AG09309 (cell line): ENCODE data around the gene CIT.
"Not testable (repeated sequence)": the region's sequence is repeated elsewhere in the genome, so short reads cannot be mapped to it uniquely, and the experiment has no call there.

Experiments
- DNase-seq: peaks from one replicate; pipeline ENCODE4 v3.0.0-alpha.2; 2010; ENCODE audit warnings: low read depth
- H3K4me3 ChIP-seq: 2 replicates; pipeline ENCODE4 v1.5.1; 2011; ENCODE audit warnings: mild to moderate bottlenecking, low read depth, low read length, moderate library complexity; ENCODE audit not compliant: control insufficient read depth
- CTCF ChIP-seq: IDR thresholded peaks from 2 replicates; pipeline ENCODE4 v1.5.1; 2011; ENCODE audit warnings: mild to moderate bottlenecking, low read depth, low read length, inconsistent platforms; ENCODE audit not compliant: insufficient read depth, control insufficient read depth; ENCODE audit errors: missing control alignments

Gene CIT

DNA sequence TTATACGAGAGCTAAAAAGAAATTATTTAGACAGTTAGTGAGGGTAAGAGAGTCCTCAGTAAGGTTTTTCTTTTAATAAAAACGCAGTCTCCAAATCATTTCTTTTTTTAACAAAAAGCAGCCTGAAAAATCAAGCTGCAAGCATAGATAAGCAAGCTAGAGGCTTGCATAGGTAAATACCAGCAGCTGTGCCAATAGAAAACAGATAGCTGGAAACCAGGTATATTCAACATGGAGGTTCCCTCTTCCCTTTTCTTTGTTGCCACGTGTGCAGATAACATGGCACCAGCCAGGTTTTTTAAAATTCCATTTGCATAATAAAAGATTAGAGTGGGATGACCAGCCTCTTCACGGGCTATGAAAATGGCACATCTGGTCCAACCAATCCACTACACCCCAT is 215.2 kb downstream of the CIT start:
- no peak for TF ChIP-seq CTCF
- H3K4me3 ChIP-seq: no peak overlapping the region
- DNase-seq: no peak

- TF ChIP-seq CTCF: no peak
- DNase-seq: no peak
- H3K4me3 ChIP-seq: no peak overlapping the region
Measured at GRCh38 chr12:119660076-119660475, 217.0 kb downstream of the CIT start.

DNA sequence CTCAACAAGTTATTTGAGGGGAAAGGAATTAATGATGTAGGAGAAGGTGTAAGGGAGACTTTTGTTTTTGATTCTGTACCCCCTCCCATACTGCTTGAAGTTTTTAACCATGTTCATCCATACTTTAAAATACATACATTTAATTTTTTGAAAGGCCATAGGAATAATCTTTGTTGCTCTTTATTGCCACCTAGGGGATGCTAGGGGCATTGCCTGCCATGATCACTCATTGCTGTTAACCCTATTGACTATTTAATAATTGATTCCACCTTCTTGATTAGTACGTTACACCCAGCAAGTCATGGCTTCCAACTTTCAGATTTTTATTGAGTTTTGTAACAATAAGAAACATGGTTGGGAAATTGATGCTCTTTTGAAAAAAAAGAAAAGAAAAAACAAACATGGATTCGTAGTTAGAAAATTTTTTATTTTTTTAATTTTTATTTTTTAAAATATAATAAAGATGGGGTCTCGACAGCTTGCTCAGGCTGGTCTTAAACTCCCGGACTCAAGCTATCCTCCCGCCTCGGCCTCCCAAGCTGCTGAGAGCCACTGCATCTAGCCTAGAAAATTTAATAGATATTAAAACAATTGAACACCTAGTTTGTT is 217.7 kb downstream of the CIT start:
- peak; percentile 83 for TF ChIP-seq CTCF

DNA sequence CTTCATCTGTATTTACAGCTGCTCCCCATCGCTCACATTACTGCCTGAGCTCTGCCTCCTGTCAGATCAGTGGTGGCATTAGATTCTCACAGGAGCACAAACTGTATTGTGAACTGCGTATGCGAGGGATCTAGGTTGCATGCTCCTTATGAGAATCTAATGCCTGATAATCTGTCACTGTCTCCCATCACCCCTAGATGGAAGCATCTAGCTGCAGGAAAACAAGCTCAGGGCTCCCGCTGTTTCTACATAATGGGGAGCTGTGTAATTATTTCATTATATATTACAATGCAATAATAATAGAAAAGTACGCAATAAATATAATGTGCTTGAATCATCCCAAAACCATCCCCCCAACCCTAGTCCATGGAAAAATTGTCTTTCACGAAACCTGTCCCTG is 219.0 kb downstream of the CIT start:
- not testable (repeated sequence) for DNase-seq, H3K4me3 ChIP-seq
- peak; percentile 21 for TF ChIP-seq CTCF

More for the DNA sequence above, 217.7 kb downstream of the CIT start:
- no peak overlapping the region for H3K4me3 ChIP-seq
- DNase-seq: no peak

GRCh38 chr12:119657001-119657400 is 220.1 kb downstream of the CIT start:
- not testable (repeated sequence) for DNase-seq, H3K4me3 ChIP-seq

DNA sequence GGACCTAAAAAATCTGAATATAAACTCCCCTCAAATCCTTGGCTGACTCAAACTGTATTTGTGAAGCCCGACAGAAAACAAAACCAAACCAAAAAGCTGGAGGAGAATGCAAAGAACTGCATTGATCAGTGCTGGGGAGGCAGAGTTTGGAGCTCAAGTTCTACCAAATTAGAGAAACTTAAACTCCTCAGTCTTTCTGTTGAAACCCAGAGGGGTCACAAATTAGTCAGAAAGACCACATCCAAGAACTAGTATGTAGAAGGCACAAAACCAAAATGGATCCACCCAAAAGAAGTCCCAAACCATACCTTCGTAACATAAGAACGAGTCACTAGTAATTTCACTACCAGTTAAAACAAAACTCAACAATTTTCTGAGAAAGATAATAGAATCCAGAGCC is 224.5 kb downstream of the CIT start:
- no peak for DNase-seq
- no peak overlapping the region for H3K4me3 ChIP-seq
- no peak for TF ChIP-seq CTCF

DNA sequence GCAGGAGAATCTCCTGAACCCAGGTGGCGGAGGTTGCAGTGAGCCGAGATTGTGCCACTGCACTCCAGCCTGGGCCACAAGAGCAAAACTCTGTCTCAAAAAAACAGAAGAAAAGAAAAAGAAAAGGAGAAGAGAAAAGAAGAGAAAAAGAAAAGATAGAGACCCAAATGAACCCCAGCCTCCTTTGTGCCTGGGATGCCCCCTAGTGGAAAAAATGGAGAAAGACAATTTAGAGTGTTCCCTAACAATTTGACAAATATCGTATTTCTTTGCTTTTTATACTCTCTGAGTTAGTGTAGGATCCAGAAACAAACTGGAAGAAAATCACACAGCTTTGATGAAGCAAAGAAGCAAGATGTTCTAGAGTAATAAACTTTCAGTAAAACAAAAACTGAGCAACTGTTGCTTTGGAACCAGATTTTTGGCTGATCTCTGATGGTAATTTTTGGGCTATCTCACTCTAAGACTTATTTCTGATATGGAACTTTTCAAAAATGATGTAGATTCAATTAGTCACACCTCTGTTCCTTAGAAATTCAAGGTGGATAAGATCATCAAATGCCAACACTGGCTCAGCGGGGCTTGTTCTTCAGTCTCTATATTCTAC is 227.8 kb downstream of the CIT start:
- DNase-seq: no peak
- no peak overlapping the region for H3K4me3 ChIP-seq
- peak; percentile 68 for TF ChIP-seq CTCF
